DMS153 treated with DMSO at 0.1 percent for 48 hours (cell line): ENCODE measurements around the gene CCL21.

Source experiments
- DNase-seq: peaks from one replicate; lab custom pipeline; 2025; ENCODE audit not compliant: unreplicated experiment; lab: John Stamatoyannopoulos, UW

CCL21 gene

DNA sequence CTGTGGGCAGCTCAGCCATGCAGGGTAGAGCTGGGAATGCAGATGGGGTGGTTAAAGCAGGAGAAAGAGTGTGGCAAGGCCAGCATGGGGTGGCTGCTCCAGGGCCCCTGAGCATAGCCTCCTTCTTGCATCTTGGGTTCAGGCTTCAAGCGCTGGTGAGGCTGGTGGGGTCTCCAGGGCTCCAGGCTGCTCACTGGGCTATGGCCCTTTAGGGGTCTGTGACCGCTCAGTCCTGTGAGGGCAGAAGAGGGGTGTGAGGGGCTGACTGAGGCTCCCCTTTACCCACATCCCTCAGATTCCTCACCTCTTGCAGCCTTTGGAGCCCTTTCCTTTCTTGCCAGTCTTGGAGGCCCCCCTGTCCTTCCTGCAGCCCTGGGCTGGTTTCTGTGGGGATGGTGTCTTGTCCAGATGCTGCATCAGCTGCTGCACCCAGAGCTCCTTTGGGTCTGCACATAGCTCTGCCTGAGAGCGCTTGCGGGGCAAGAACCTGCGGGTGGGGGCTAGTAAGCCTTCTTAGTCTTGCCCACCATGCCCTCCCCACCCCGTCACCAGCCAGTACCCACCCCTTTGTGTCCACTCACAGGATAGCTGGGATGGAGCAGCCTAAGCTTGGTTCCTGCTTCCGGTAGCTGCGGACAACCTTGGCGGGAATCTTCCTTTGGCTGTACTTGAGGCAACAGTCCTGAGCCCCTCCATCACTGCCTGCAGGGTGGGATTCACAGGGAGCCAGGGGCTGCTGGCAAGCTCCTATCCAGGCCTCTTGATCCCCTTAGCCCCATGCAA lies 549 bp downstream of the CCL21 start:
- no peak for DNase-seq

DNA sequence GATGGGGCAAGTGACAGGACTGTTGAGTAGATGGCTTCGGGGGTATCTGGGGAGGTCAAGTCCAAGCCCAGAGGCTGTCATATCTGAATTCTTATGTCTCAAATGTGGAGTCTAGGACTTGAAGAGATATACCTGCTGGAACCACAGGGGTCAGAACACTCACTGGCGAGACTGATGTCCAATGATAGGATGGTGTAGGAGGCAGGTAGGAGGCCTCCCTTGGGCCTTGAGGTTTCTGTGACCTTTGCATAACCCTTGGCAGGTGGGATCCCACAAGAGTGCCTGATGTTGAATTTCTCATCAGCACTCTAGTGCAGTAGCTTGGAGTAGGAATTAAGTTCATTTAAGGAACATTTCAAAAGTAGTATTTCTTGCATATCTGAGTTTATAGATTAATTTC lies 2.8 kb downstream of the CCL21 start:
- DNase-seq: no peak

DNA sequence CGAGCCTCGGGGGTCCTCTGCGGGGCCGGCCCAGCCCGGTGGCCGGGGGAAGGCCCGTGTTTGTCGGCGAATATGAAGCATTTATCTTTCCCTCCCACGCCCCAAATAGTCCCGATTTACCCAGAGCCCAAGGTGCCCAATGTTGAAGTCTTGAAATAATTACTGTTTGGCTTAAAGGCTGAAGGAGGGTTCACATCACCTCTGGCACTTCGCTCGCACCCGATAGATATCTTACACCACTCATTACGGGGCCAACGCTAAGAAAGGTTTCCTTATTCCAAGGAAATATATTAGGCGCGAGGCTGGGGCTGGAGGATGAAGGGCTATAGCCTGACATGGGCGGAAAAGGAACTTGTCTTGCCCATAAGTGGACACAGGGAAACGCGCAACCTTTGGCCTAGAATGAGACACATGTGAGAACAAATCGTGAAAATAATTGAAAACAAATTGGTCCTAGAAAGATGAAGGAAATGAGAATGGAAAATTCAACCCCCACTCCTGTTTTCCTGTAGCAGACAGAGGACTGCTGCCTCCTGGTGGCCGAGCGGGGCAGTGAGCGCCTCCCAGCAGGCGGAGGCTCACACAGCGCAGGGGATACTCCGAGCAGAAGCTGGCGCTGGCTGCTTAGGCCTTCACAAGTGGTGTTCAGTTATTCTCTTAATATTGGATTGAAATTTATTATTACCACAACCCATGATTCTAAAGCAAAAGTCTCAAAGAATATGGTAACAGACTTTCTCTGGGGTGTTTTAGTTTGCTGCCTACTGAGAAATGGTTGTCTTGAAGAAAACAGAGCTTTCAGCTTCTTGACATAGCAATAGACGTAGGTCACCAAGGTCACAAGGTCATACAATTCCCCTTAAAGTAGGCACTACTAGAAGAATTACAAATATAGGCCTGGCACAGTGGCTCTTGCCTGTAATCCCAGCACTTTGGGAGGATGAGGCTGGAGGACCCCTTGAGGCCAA lies 7.9 kb downstream of the CCL21 start:
- DNase-seq: peak; percentile 56

DNA sequence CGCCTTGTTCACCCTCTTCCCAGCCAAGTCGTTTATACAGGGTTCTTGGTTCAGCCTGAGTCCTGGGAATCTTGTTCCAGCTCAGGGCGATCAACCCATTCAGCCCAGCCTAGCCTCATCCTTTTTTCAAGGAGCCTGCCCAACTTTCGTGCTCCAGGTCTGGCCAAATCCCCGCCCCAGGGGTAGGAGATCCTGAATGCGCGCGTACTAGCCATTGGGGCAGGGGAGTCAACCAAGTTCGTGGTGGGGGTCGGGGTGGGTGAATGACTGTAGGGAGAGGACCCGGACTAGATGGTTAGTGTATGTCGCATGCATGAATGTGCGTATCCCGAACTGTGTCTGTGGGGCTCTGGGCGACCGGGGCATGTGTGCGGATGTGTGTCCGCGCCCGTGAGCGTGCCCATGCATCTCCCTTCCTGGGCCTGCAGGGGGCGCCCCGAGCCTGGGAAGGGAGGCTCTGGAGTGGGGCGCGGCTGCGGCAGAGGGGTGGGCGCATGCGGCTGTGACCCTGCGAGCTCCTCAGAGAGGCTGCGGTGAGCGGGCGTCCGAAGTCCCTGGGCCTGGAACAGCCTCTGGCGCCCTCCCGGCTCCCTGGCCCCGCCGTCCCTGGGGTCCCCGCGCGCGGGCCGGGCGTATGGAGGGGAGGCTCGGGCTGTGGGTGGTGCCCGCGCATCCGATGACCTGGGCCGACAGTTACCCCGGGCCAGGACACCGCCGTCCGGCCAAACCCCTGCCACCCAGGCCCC lies 8.7 kb downstream of the CCL21 start:
- DNase-seq: peak; percentile 4

DNA sequence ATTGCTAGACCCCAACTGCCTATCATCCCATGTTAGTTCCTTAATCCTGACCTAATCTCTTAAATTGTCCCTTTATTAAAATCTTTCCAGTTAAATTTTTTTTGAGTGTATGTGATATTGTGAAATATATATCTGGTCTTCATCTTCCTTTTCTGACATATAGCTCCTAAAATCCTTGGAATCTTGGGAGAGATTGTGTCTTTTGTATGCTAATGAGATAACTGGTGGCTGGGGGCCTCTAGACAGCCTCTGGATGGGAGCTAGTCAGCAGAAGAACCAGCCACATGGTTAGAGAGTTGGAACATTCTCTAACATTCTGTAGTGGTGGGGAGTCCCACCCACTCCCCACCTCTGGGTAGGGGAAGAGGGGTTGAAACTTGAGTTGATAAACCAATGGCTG lies 15.1 kb downstream of the CCL21 start:
- DNase-seq: no peak

DNA sequence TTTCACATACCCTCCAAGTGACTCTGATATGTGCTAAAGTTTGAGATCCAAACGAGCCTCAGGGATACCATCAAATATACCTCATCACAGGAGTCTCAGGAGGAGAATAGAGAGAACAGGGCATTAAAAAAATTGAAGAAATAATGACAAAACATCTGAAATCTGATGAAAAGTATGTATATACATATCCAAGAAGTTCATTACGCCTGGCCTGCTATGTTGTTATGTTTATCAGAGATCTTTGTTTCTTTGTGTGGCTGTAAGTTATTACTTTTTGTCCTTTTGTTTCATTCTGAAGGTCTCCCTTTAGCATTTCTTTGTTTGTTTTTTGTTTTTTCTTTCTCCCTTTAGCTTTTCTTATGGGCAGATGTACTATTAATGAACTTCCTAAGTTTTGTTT lies 16.4 kb downstream of the CCL21 start:
- no peak for DNase-seq

DNA sequence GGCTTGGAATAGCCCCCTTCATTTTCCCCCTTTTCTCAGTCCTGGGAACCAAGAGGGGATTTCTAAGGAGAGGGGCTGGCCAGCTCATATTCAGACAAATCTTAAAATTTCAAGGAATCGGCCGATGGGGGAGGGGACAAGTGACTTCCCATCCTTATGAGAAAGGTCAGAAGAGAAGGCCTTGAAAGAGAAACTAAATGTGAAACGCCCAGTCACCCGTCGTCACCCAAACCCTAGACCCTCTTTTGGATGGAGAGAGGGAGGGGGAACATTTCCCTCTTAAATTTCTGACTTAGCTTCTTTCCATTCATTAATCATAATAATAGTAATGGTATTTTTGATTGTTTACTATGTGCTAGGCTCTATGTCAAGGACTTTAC lies 18.0 kb downstream of the CCL21 start:
- DNase-seq: no peak

DNA sequence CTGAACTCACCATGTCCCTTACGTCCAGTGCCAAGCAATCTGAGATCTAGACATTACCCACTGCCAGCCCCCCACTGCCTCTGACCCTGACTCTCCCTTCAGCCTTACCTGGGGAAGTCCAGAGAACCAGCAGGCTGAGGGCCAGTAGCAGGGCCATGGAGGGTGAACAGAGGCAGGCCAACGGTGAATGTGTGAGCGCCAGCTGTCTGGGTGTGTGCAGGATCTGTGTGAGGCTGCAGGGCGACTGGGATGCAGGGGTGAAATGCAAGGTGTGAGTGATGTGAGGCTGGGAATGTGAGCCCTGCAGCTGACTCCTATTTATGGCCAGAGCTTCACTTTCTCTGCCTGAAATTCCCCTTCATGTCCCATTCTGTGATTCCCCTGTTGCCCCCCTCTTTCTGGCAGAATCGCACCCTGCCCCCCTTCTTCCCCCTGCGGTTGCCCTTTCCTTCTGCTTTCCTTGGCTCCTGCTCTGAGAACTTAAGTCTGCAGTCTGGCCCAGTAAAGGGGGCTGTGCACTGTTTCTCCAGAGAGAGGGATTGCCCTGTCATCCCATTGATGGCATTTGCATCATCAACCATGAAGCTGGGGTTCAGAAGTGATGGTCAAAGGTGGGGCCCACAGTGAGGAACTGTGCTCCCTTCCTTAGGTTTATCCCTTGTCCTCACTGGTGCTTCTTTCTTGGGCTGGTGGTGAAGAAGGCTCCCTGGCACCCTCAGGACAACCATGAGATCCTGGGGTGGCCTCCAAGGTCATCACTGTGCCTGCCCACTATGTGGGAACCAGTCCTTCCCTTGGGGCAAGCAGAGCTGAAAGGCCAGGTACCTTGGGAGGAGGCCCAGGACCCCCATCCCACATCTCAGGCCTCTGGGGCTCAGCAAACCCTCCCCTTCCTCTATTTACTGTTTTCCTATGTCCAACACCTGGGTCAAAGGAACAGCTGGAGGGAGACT lies 18.7 kb downstream of the CCL21 start, which contains the start of gene CCL19:
Gene CCL19 (minus strand): TSS at position 294 of the 953 bp plus-strand sequence. CDS start 137 bp downstream, at position 157.
- DNase-seq: no peak

DNA sequence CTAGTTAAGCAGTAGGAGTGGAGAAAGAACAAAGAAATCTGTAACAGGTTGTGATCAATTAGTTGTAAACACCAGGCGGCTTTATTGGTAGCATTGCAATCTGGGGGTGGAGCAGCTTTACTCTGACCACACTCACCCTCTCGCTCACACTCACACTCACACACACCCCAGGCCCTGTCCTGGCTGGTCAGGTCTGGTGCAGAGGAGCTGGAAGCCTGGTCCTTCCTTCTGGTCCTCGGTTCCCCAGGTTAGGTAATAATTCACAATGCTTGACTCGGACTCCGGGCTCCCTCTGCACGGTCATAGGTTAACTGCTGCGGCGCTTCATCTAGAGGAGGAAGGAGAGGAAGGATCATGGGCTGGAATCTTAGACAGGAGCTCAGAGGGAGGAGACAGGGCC lies 20.4 kb downstream of the CCL21 start:
- DNase-seq: no peak

DNA sequence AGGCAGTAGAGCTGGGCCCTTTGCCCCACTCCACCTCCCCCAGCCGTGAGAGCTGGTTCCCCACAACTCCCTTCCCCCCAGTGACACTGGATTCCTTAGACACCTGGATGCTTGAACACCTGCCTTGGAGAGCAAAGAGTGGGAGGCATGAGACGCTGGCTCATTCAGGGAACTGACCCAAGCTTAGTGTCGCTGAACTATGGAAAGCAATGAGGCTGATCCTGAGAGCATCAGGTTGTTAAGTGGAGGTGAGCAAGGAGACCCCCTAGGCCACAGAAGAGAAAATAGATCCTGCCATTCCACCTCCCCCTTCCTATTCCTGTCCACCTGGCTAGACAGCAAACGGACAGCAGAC lies 20.8 kb downstream of the CCL21 start:
- no peak for DNase-seq

DNA sequence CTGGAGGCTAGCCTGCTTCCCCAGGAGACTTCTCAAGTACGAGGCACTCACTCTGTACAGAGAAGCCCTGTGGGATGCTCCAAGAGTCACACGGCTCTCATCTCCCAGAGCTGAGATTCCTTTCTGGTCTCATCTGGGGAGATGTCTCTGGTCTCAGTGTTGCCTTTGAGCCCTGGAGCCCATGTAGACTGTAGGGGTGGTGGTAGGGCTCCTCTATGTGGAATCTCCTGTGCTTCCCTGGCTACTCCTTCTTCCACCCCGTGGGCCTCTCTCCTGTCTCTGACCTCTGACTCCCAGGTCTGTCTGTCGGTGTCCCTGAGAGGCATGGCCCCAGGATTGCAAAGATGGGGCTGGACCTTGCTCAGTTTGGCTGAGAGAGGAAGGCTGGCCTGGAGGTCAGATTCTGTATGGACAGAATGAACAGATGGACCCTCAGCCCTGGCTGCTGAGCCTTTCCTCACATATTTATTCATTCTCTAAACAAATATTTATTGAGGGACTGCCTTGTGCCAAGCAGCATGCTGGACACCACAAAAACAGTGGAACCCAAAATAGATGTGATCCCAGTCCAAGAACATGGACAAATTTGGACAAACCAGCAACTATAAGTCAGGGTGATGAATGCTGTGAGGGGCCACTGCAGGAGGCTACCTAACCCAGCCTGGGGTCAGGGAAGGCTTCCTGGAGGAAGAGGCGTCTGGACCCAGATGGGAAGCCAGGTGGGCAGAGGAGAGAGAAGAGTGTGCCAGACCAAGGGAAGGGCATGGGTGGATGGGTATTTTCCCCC lies 21.4 kb downstream of the CCL21 start:
- DNase-seq: no peak

DNA sequence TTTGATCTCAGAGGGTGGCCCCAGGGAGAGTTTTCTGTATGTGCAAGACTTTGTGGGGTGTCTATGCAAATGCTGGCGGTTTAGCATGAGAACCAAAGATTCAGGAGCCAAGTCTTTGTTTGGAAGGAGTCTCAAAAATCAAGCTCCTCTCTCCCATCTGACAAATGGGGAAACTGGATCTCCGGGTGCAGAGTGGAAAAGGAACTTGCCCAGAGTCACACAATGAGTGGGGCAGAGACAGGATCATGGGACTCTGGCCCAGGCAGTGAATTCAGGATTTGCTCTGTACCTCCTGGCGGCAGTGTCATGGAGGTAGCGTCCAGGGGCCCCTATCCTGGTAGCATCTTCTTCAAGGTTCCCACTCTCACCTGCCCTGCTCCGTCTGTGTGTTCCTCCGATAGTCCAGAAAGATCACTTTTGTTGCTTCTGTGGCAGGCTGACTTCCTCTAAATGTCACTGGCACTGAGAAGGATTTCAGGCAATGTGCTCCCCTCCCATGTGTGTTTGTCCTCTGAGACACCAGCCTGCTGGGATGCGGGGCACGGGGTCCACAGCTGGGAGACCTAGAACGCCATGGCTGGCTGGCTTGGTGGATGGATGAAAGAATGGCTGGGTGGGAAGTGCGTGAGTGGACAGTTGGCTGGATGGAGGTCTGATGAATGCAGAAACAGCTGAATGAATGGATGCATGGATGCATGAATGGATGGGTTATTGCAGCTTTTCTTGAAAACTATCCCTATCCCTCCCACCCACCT lies 22.5 kb downstream of the CCL21 start:
- no peak for DNase-seq

DNA sequence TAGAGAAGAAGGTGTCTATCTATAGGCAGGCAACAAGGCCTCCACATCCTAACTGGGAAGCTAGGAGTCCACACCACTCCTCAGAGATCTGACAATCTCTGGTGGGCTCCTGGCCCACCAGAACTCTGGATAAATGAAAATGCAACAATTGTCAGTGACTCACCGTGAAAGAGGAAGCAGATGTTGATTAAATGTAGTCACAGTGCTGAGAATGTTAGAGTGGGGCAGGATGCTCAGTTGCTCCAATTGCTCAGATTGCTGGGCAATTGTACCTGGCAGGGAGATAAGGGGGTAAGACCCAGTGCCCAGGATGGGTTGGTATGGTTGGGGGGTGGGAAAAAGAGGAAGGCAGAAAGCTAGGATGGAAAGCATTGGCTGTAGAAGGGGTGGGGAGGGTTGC lies 23.2 kb downstream of the CCL21 start:
- DNase-seq: no peak

DNA sequence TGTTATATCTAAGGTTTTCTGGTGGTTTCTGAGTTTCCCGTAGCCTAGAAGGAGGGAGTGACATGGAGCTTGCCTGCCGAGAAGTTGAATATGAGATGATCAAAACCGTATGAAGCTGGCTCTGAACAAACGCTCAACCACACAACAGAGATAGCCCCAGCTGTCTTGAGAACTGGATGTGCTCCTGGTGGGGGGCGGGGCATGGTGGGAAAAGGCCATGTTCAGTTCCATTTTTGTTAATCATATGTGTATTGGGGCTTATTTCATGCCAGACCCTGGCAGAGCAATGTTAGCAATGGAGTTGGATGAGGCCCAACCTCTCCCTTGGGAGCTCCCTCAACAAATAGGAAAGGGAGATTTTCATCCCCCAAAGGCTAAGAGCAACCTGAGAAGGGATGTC lies 23.7 kb downstream of the CCL21 start:
- DNase-seq: no peak

DNA sequence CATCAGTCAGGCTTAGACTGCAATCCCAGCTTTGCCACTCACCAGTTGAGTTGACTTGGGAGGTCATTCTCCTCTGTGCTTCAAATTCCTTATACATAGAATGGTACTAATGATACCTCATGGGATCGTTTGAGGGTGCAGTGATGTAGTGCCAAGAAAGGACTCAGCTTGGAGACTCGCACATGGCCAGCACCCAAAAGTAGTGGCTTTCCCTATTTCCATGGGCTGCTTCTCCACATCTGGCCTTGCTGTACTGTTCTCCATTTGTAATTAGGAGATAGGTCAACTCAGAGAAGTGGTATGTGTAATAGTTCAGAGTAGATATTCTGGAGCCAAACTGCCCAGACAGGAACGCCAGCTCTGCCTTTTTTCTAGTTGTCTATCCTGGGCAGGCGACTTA lies 24.3 kb downstream of the CCL21 start:
- DNase-seq: no peak

DNA sequence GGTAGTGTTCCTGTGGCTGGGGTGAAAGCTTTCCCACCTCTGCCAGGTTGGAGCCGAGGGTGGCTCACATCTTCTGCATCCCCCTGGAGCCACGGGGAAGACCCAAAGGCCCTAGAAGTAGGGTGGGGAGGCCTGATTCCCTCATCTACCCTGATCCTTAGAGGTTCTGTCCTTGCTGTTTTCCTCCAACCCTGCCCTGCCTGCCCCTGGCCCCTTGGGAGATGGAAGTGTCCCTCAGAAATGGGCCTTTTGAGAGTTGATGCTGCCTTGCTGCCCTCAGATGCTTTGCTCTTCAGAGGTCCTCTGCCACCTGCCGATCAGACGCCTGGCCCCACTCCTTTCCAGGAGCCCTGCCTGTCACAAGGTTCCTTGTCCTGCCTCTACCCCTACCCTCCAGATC lies 25.1 kb downstream of the CCL21 start:
- DNase-seq: no peak

DNA sequence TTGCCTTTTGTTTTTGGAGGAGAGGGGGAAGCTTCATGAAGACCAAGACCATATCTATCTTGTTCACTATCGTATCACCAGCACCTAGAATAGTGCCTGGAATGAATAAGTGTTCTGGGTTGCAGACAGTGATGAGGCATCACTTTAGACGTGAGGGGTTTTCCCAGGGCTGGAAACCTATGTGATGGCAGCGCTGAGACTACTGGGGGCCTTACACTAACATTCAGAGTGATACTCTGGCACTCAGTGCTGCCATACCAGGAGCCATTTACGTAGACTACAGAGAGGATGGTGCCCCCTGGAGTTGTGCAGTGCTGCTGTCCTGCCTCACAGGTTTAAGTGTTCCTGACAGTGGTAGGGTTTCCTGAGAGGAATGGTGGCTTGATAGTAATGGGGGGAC lies 25.8 kb downstream of the CCL21 start:
- no peak for DNase-seq

DNA sequence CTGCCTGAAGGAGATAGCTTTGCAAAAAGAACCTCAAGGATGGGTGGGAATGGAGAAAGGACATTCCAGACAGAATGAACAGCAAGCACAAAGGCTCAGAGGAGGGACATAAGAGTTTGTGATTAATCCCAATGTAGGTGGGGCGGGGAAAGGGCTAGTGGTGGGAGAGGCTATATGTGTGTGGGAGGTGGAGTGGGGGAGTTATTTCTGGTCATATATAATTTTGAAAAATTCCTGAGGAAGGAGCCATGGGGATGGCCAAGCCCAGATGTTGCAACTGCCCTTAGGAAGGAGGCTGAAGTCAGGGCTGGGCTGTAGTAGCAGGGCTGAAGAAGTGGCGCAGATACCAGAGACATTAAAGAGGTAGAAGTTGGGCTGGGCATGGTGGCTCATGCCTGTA lies 34.1 kb downstream of the CCL21 start:
- DNase-seq: no peak
